GM12873 (cell line): ENCODE results near the gene LRRC74A.

ENCODE experiments used
- CTCF ChIP-seq: IDR thresholded peaks from 2 replicates; pipeline ENCODE4 v1.5.1; 2012; ENCODE audit warnings: low read depth, mild to moderate bottlenecking, moderate library complexity, low read length, control low read depth; ENCODE audit not compliant: insufficient read depth; ENCODE audit errors: missing control alignments

The LRRC74A gene

GRCh38 chr14:76881348-76881747 is 55.1 kb downstream of the LRRC74A start:
- no peak for TF ChIP-seq CTCF

- TF ChIP-seq CTCF: no peak
Observed at GRCh38 chr14:76882651-76883050, 56.4 kb downstream of the LRRC74A start.

GRCh38 chr14:76883447-76883846 is 57.2 kb downstream of the LRRC74A start:
- TF ChIP-seq CTCF: no peak

GRCh38 chr14:76884394-76884793 is 58.2 kb downstream of the LRRC74A start:
- no peak for TF ChIP-seq CTCF

GRCh38 chr14:76884853-76885276 is 58.7 kb downstream of the LRRC74A start:
- TF ChIP-seq CTCF: no peak

- no peak for TF ChIP-seq CTCF
Observed at GRCh38 chr14:76887191-76887590, 61.0 kb downstream of the LRRC74A start.

GRCh38 chr14:76891391-76891790 is 65.2 kb downstream of the LRRC74A start:
- TF ChIP-seq CTCF: no peak
